Astrocyte (in vitro differentiated cells and primary cell): Measurements from ENCODE around the gene CST8. TPM values are rescaled to one million over a fixed set of nuclear protein-coding genes. Genes with fewer than 3 reads are reported as not detected.

Source experiments
- DNase-seq: peaks from one replicate; pipeline ENCODE4 v3.0.0-alpha.2; 2010; ENCODE audit warnings: low read depth
- FAIRE-seq: peaks from 2 replicates; lab custom pipeline; 2011; peaks lifted over from hg19 to GRCh38; lab: Jason Lieb, UNC
- H2AFZ ChIP-seq: 2 replicates; pipeline ENCODE4 v1.6.0; 2012; ENCODE audit warnings: low read depth, low read length, inconsistent platforms
- H3K27ac ChIP-seq: 2 replicates; pipeline ENCODE4 v1.5.1; 2011; ENCODE audit warnings: low read depth, low read length, inconsistent platforms
- H3K27me3 ChIP-seq: 2 replicates; pipeline ENCODE4 v1.6.0; 2011; ENCODE audit warnings: low read length, inconsistent platforms; ENCODE audit not compliant: insufficient read depth
- H3K36me3 ChIP-seq: 2 replicates; pipeline ENCODE4 v1.5.1; 2011; ENCODE audit warnings: low read length, inconsistent platforms; ENCODE audit not compliant: insufficient read depth
- H3K4me1 ChIP-seq: 2 replicates; pipeline ENCODE4 v1.5.1; 2011; ENCODE audit warnings: low read length, inconsistent platforms; ENCODE audit not compliant: insufficient read depth
- H3K4me2 ChIP-seq: 2 replicates; pipeline ENCODE4 v1.6.0; 2012; ENCODE audit warnings: low read length, inconsistent platforms
- H3K4me3 ChIP-seq: 2 replicates; pipeline ENCODE4 v1.5.1; 2011; ENCODE audit warnings: low read depth, mild to moderate bottlenecking, low read length, inconsistent platforms; ENCODE audit not compliant: insufficient read depth
- H3K79me2 ChIP-seq: 2 replicates; pipeline ENCODE4 v1.6.0; 2012; ENCODE audit warnings: mild to moderate bottlenecking, low read length, inconsistent platforms; ENCODE audit not compliant: insufficient read depth
- H3K9ac ChIP-seq: 2 replicates; pipeline ENCODE4 v1.6.0; 2012; ENCODE audit warnings: mild to moderate bottlenecking, low read length, inconsistent platforms
- H3K9me3 ChIP-seq: 2 replicates; pipeline ENCODE4 v1.5.1; 2012; ENCODE audit warnings: low read depth, mild to moderate bottlenecking, low read length, inconsistent platforms; ENCODE audit not compliant: insufficient read depth
- H4K20me1 ChIP-seq: 2 replicates; pipeline ENCODE4 v1.6.0; 2012; ENCODE audit warnings: low read length, inconsistent platforms; ENCODE audit not compliant: insufficient read depth
- H3K27ac Mint-ChIP-seq: one replicate; pipeline ENCODE4 v1.8.0; 2021; ENCODE audit warnings: mild to moderate bottlenecking, mixed read lengths; ENCODE audit not compliant: unreplicated experiment
- H3K27me3 Mint-ChIP-seq: one replicate; pipeline ENCODE4 v1.8.0; 2021; ENCODE audit warnings: low read depth, mixed read lengths; ENCODE audit not compliant: unreplicated experiment
- H3K36me3 Mint-ChIP-seq: one replicate; pipeline ENCODE4 v1.8.0; 2021; ENCODE audit warnings: low read depth, mixed read lengths; ENCODE audit not compliant: unreplicated experiment
- H3K4me1 Mint-ChIP-seq: one replicate; pipeline ENCODE4 v1.8.0; 2021; ENCODE audit warnings: low read depth, mixed read lengths; ENCODE audit not compliant: unreplicated experiment
- H3K4me3 Mint-ChIP-seq: one replicate; pipeline ENCODE4 v1.8.0; 2021; ENCODE audit warnings: mild to moderate bottlenecking, moderate library complexity, mixed read lengths; ENCODE audit not compliant: unreplicated experiment
- H3K9me3 Mint-ChIP-seq: one replicate; pipeline ENCODE4 v1.8.0; 2021; ENCODE audit warnings: mild to moderate bottlenecking, mixed read lengths; ENCODE audit not compliant: unreplicated experiment
- CTCF ChIP-seq: IDR thresholded peaks from 2 replicates; pipeline ENCODE4 v1.5.1; 2011; ENCODE audit warnings: low read depth, mild to moderate bottlenecking, inconsistent platforms, low read length, moderate library complexity; ENCODE audit not compliant: insufficient read depth
- EZH2 ChIP-seq: IDR thresholded peaks from 2 replicates; pipeline ENCODE4 v1.6.1; 2012; ENCODE audit warnings: mild to moderate bottlenecking, low read length, inconsistent platforms; ENCODE audit not compliant: insufficient read depth
- total RNA-seq: library from RNA; stranded (reverse); gene quantifications from 2 replicates; pipeline ENCODE4 v1.2.1, GENCODE V29; 2021

The CST8 gene
- total RNA-seq, 1 donor from 2014 or later: not detected

- no peak for TF ChIP-seq EZH2
- peaks cover 18% of the 10 kb centered on the region for H3K4me1 Mint-ChIP-seq
- H3K9me3 Mint-ChIP-seq: no peaks in the 10 kb centered on the region
Measured at GRCh38 chr20:23448167-23448566, 42.8 kb upstream of the CST8 start.

GRCh38 chr20:23449421-23449820 lies 41.5 kb upstream of the CST8 start:
- no peak for FAIRE-seq
- Mint-ChIP-seq H3K9me3 (no peaks in the 10 kb centered on the region), H3K4me1 (peaks cover 18% of the 10 kb centered on the region), H3K27ac (no peak overlapping the region), H3K36me3 (no peaks in the 10 kb centered on the region), H3K27me3 (peaks cover 4% of the 10 kb centered on the region), H3K4me3 (no peak overlapping the region)
- TF ChIP-seq CTCF (no peak), EZH2 (no peak)
- no peak for DNase-seq
- Histone ChIP-seq H3K79me2 (no peaks in the 10 kb centered on the region), H3K27ac (no peak overlapping the region), H3K4me1 (peaks cover 14% of the 10 kb centered on the region), H2AFZ (no peak overlapping the region), H3K27me3 (no peaks in the 10 kb centered on the region), H4K20me1 (no peaks in the 10 kb centered on the region), H3K9me3 (no peaks in the 10 kb centered on the region), H3K36me3 (no peaks in the 10 kb centered on the region), H3K9ac (no peak overlapping the region), H3K4me2 (no peak overlapping the region), H3K4me3 (no peak overlapping the region)

More at GRCh38 chr20:23448167-23448566, 42.8 kb upstream of the CST8 start:
- Mint-ChIP-seq H3K27ac (no peak overlapping the region), H3K27me3 (peaks cover 4% of the 10 kb centered on the region), H3K36me3 (no peaks in the 10 kb centered on the region), H3K4me3 (no peak overlapping the region)
- no peak overlapping the region for H3K4me2 ChIP-seq
- FAIRE-seq: no peak
- H3K4me3 ChIP-seq: no peak overlapping the region
- no peak overlapping the region for H3K9ac ChIP-seq
- no peaks in the 10 kb centered on the region for H3K27me3 ChIP-seq
- no peaks in the 10 kb centered on the region for H3K79me2 ChIP-seq
- peaks cover 14% of the 10 kb centered on the region for H3K4me1 ChIP-seq
- H4K20me1 ChIP-seq: no peaks in the 10 kb centered on the region
- no peaks in the 10 kb centered on the region for H3K36me3 ChIP-seq
- H3K9me3 ChIP-seq: no peaks in the 10 kb centered on the region
- DNase-seq: no peak
- no peak overlapping the region for H3K27ac ChIP-seq
- H2AFZ ChIP-seq: no peak overlapping the region

- no peak overlapping the region for H3K27ac Mint-ChIP-seq
- H3K9me3 Mint-ChIP-seq: peaks cover 1% of the 10 kb centered on the region
- DNase-seq: no peak
- no peak overlapping the region for H2AFZ ChIP-seq
- FAIRE-seq: no peak
- no peaks in the 10 kb centered on the region for H3K79me2 ChIP-seq
- no peak overlapping the region for H3K4me2 ChIP-seq
- H3K4me3 Mint-ChIP-seq: no peak overlapping the region
- H3K27ac ChIP-seq: no peak overlapping the region
- H3K9me3 ChIP-seq: no peaks in the 10 kb centered on the region
- no peak overlapping the region for H3K4me3 ChIP-seq
- no peak for TF ChIP-seq CTCF
- TF ChIP-seq EZH2: no peak
- no peaks in the 10 kb centered on the region for H3K36me3 Mint-ChIP-seq
- peaks cover 9% of the 10 kb centered on the region for H3K4me1 Mint-ChIP-seq
- no peaks in the 10 kb centered on the region for H4K20me1 ChIP-seq
- peaks cover 11% of the 10 kb centered on the region for H3K4me1 ChIP-seq
- no peak overlapping the region for H3K9ac ChIP-seq
- H3K36me3 ChIP-seq: no peaks in the 10 kb centered on the region
- peaks cover 4% of the 10 kb centered on the region for H3K27me3 Mint-ChIP-seq
- H3K27me3 ChIP-seq: no peaks in the 10 kb centered on the region
Measured at GRCh38 chr20:23450877-23451276, 40.0 kb upstream of the CST8 start.
